Activated naive CD8-positive, alpha-beta T cell treated with anti-CD3 and anti-CD28 coated beads, Interleukin-2, amount 10 ng/mL, durations not matched to agents 7 days and 5 days (primary cell): Measurements from ENCODE around the gene GNAO1. TPM values are rescaled to one million over a fixed set of nuclear protein-coding genes. Genes with fewer than 3 reads are reported as not detected.

Experiments used
- ATAC-seq: fragments of 150-1000 bp; cut with Tn5 transposase; one replicate; pipeline ENCODE4 v1.10.0; 2021; ENCODE audit warnings: low read depth, moderate library complexity
- POLR2A ChIA-PET: fragments of 350-600 bp; sonication (Branson Sonifier 250); formaldehyde crosslinking; loops from one replicate; lab custom pipeline; 2021; ENCODE audit warnings: antibody characterized with exemption; lab: Charles Lee
- DNase-seq: peaks from one replicate; pipeline ENCODE4 v3.0.0; 2021
- H3K27ac Mint-ChIP-seq: one replicate; pipeline ENCODE4 v1.8.0; 2022; ENCODE audit warnings: mild to moderate bottlenecking, mixed read lengths
- H3K27me3 Mint-ChIP-seq: one replicate; pipeline ENCODE4 v1.8.0; 2022; ENCODE audit warnings: mild to moderate bottlenecking, moderate library complexity, mixed read lengths
- H3K36me3 Mint-ChIP-seq: one replicate; pipeline ENCODE4 v1.8.0; 2021; ENCODE audit warnings: mild to moderate bottlenecking, mixed read lengths
- H3K4me1 Mint-ChIP-seq: one replicate; pipeline ENCODE4 v1.8.0; 2021; ENCODE audit warnings: mixed read lengths
- H3K4me3 Mint-ChIP-seq: one replicate; pipeline ENCODE4 v1.8.0; 2022; ENCODE audit warnings: mild to moderate bottlenecking, moderate library complexity, mixed read lengths
- H3K9me3 Mint-ChIP-seq: one replicate; pipeline ENCODE4 v1.8.0; 2021; ENCODE audit warnings: mixed read lengths
- total RNA-seq, 2 experiments: library from RNA; stranded (reverse); gene quantifications; one replicate each; pipeline ENCODE4 v1.2.3, GENCODE V29; 2021

Gene GNAO1
- total RNA-seq, 2 experiments from 2014 or later: 5.7 to 6.7 TPM

- DNase-seq: no peak
- Mint-ChIP-seq H3K9me3 (no peaks in the 10 kb centered on the region), H3K27me3 (peaks cover 75% of the 10 kb centered on the region), H3K4me1 (peaks cover 20% of the 10 kb centered on the region), H3K4me3 (peak overlapping the region; percentile 83), H3K27ac (no peak overlapping the region), H3K36me3 (peaks cover 8% of the 10 kb centered on the region)
- POLR2A ChIA-PET: no interaction called here
- no peak for ATAC-seq
Observed at GRCh38 chr16:56191835-56192634, 746 bp downstream of the GNAO1 start.

GRCh38 chr16:56192635-56192945 is 1.3 kb downstream of the GNAO1 start:
- no peak for ATAC-seq
- H3K36me3 Mint-ChIP-seq: peaks cover 8% of the 10 kb centered on the region
- POLR2A ChIA-PET: no interaction called here
- no peak overlapping the region for H3K27ac Mint-ChIP-seq
- DNase-seq: no peak
- peaks cover 76% of the 10 kb centered on the region for H3K27me3 Mint-ChIP-seq
- H3K4me1 Mint-ChIP-seq: peaks cover 22% of the 10 kb centered on the region
- H3K9me3 Mint-ChIP-seq: no peaks in the 10 kb centered on the region
- H3K4me3 Mint-ChIP-seq: peak overlapping the region; percentile 63

GRCh38 chr16:56192986-56193945 is 2.0 kb downstream of the GNAO1 start:
- DNase-seq: no peak
- peaks cover 8% of the 10 kb centered on the region for H3K36me3 Mint-ChIP-seq
- peak overlapping the region; percentile 74 for H3K4me3 Mint-ChIP-seq
- no peaks in the 10 kb centered on the region for H3K9me3 Mint-ChIP-seq
- peaks cover 71% of the 10 kb centered on the region for H3K27me3 Mint-ChIP-seq
- no peak for ATAC-seq
- H3K4me1 Mint-ChIP-seq: peaks cover 25% of the 10 kb centered on the region
- H3K27ac Mint-ChIP-seq: no peak overlapping the region
- POLR2A ChIA-PET: no interaction called here

GRCh38 chr16:56193951-56194726 is 2.9 kb downstream of the GNAO1 start:
- Mint-ChIP-seq H3K36me3 (peaks cover 8% of the 10 kb centered on the region), H3K27me3 (peaks cover 63% of the 10 kb centered on the region), H3K27ac (no peak overlapping the region), H3K9me3 (no peaks in the 10 kb centered on the region), H3K4me1 (peaks cover 34% of the 10 kb centered on the region), H3K4me3 (peak overlapping the region; percentile 74)
- ATAC-seq (peak; percentile 72), DNase-seq (peak; percentile 78)
- POLR2A ChIA-PET: no interaction called here

- POLR2A ChIA-PET: no interaction called here
- no peaks in the 10 kb centered on the region for H3K9me3 Mint-ChIP-seq
- no peak overlapping the region for H3K27ac Mint-ChIP-seq
Observed at GRCh38 chr16:56195151-56195550, 3.9 kb downstream of the GNAO1 start.

GRCh38 chr16:56196381-56196780 is 5.1 kb downstream of the GNAO1 start:
- peaks cover 45% of the 10 kb centered on the region for H3K27me3 Mint-ChIP-seq
- no peak for DNase-seq
- ATAC-seq: no peak
- no peak overlapping the region for H3K4me3 Mint-ChIP-seq
- H3K27ac Mint-ChIP-seq: no peak overlapping the region
- H3K4me1 Mint-ChIP-seq: peaks cover 35% of the 10 kb centered on the region
- H3K36me3 Mint-ChIP-seq: peaks cover 8% of the 10 kb centered on the region
- POLR2A ChIA-PET: no interaction called here
- no peaks in the 10 kb centered on the region for H3K9me3 Mint-ChIP-seq

More at GRCh38 chr16:56195151-56195550, 3.9 kb downstream of the GNAO1 start:
- no peak for DNase-seq
- Mint-ChIP-seq H3K27me3 (peaks cover 53% of the 10 kb centered on the region), H3K36me3 (peaks cover 8% of the 10 kb centered on the region), H3K4me1 (peaks cover 37% of the 10 kb centered on the region), H3K4me3 (no peak overlapping the region)
- no peak for ATAC-seq

- peaks cover 37% of the 10 kb centered on the region for H3K27me3 Mint-ChIP-seq
Observed at GRCh38 chr16:56197192-56197992, 6.1 kb downstream of the GNAO1 start.

GRCh38 chr16:56198006-56198754 is 6.9 kb downstream of the GNAO1 start:
- Mint-ChIP-seq H3K9me3 (no peaks in the 10 kb centered on the region), H3K4me1 (peaks cover 29% of the 10 kb centered on the region), H3K27ac (peak overlapping the region; percentile 84), H3K36me3 (peaks cover 7% of the 10 kb centered on the region), H3K4me3 (peak overlapping the region; percentile 47), H3K27me3 (peaks cover 30% of the 10 kb centered on the region)
- ATAC-seq (no peak), DNase-seq (no peak)
- POLR2A ChIA-PET: interaction anchor here (1.2 kb wide), 1 partner anchor 64 kb away, joined by 3 read pairs; no protein-coding TSS in a partner anchor

More at GRCh38 chr16:56197192-56197992, 6.1 kb downstream of the GNAO1 start:
- POLR2A ChIA-PET: no interaction called here
- H3K4me3 Mint-ChIP-seq: no peak overlapping the region
- DNase-seq: no peak
- peaks cover 8% of the 10 kb centered on the region for H3K36me3 Mint-ChIP-seq
- no peaks in the 10 kb centered on the region for H3K9me3 Mint-ChIP-seq
- peaks cover 35% of the 10 kb centered on the region for H3K4me1 Mint-ChIP-seq
- no peak for ATAC-seq
- H3K27ac Mint-ChIP-seq: no peak overlapping the region

GRCh38 chr16:56198755-56199114 is 7.4 kb downstream of the GNAO1 start:
- Mint-ChIP-seq H3K27me3 (peaks cover 24% of the 10 kb centered on the region), H3K4me3 (peak overlapping the region; percentile 55), H3K9me3 (no peaks in the 10 kb centered on the region), H3K4me1 (peaks cover 24% of the 10 kb centered on the region), H3K36me3 (peaks cover 6% of the 10 kb centered on the region), H3K27ac (peak overlapping the region; percentile 84)
- POLR2A ChIA-PET: interaction anchor here (1.2 kb wide), 1 partner anchor 64 kb away, joined by 3 read pairs; no protein-coding TSS in a partner anchor
- ATAC-seq (no peak), DNase-seq (no peak)

- Mint-ChIP-seq H3K27me3 (peaks cover 20% of the 10 kb centered on the region), H3K36me3 (peaks cover 5% of the 10 kb centered on the region), H3K9me3 (no peaks in the 10 kb centered on the region), H3K4me3 (peak overlapping the region; percentile 55), H3K4me1 (peaks cover 20% of the 10 kb centered on the region), H3K27ac (peak overlapping the region; percentile 84)
- ATAC-seq (peak; percentile 53), DNase-seq (no peak)
- POLR2A ChIA-PET: interaction anchor here (1.2 kb wide), 1 partner anchor 63 kb away, joined by 3 read pairs; no protein-coding TSS in a partner anchor
Observed at GRCh38 chr16:56199164-56199563, 7.9 kb downstream of the GNAO1 start.

- peaks cover 4% of the 10 kb centered on the region for H3K36me3 Mint-ChIP-seq
- H3K4me1 Mint-ChIP-seq: peaks cover 17% of the 10 kb centered on the region
- no peaks in the 10 kb centered on the region for H3K9me3 Mint-ChIP-seq
- no peak overlapping the region for H3K4me3 Mint-ChIP-seq
- POLR2A ChIA-PET: no interaction called here
- no peak for DNase-seq
- ATAC-seq: no peak
- no peak overlapping the region for H3K27ac Mint-ChIP-seq
- H3K27me3 Mint-ChIP-seq: peaks cover 11% of the 10 kb centered on the region
Observed at GRCh38 chr16:56201030-56201429, 9.7 kb downstream of the GNAO1 start.

GRCh38 chr16:56202036-56202435 is 10.7 kb downstream of the GNAO1 start:
- DNase-seq: no peak
- ATAC-seq: peak; percentile 61
- Mint-ChIP-seq H3K4me3 (no peak overlapping the region), H3K9me3 (no peaks in the 10 kb centered on the region), H3K27me3 (peaks cover 11% of the 10 kb centered on the region), H3K36me3 (peaks cover 3% of the 10 kb centered on the region), H3K4me1 (peaks cover 17% of the 10 kb centered on the region), H3K27ac (no peak overlapping the region)
- POLR2A ChIA-PET: no interaction called here
